ENCODE results near the gene CLTC. TPM values are rescaled to one million over a fixed set of nuclear protein-coding genes. Genes with fewer than 3 reads are reported as not detected.

CLTC gene
- total and polyA plus RNA-seq, 2 of the 8 experiments (the other 6 are each of a cell fraction or from before 2014, with no cell fraction given) = 175 to 283 TPM

- Histone ChIP-seq H4K8ac (ENCODE audit: extremely low read depth, insufficient read depth, low read length) (no peak overlapping the region), H2AFZ (ENCODE audit: low read length) (no peak overlapping the region), H4K91ac (replicated peaks; ENCODE audit: insufficient read length, low read length) (no peak overlapping the region), H3K36me3 (ENCODE audit: control insufficient read depth in 2 of 4, insufficient read depth in 4 of 4, low read length in 3 of 4) (peaks cover 13 to 92% (median 61%) of the 10 kb centered on the region in 4 experiments; a peak in 7 of 8 replicates), H3K23me2 (ENCODE audit: low read depth, low read length) (no peaks in the 10 kb centered on the region), H3K23ac (ENCODE audit: insufficient read length) (no peak overlapping the region), H2BK15ac (ENCODE audit: low read length) (no peak overlapping the region), H3K27ac (ENCODE audit: low read depth, low read length) (no peak overlapping the region), H2BK5ac (ENCODE audit: low read depth, low read length) (no peak overlapping the region), H3K4me1 (replicated peaks in 1 of 4; ENCODE audit: control insufficient read depth in 3 of 4, insufficient read depth in 4 of 4, low read length in 3 of 4) (no peaks in the 10 kb centered on the region), H3K4ac (replicated peaks; ENCODE audit: insufficient read length, low read depth, low read length) (no peak overlapping the region), H4K5ac (ENCODE audit: insufficient read length, low read depth, low read length) (no peak overlapping the region), H2BK12ac (ENCODE audit: low read depth, low read length) (no peak overlapping the region), H3K4me3 (ENCODE audit: extremely low read depth in 1 of 4, insufficient read depth in 2 of 4, low read depth in 3 of 4, low read length in 4 of 4) (no peak overlapping the region), H2AK5ac (ENCODE audit: low read depth, low read length) (no peak overlapping the region), H2BK120ac (replicated peaks; ENCODE audit: low read depth, low read length) (no peak overlapping the region), H3K27me3 (replicated peaks in 1 of 4; ENCODE audit: control insufficient read depth in 3 of 4, extremely low read depth in 1 of 4, insufficient read depth in 3 of 4, low read length in 3 of 4) (no peaks in the 10 kb centered on the region), H3K4me2 (ENCODE audit: insufficient read depth in 1 of 2, low read depth in 2 of 2, low read length in 2 of 2) (no peak overlapping the region), H3K9ac (replicated peaks in 1 of 4; ENCODE audit: extremely low read depth in 1 of 4, low read depth in 3 of 4, low read length in 3 of 4) (no peak overlapping the region), H3K14ac (ENCODE audit: insufficient read length) (no peak overlapping the region), H3K56ac (replicated peaks; ENCODE audit: insufficient read length, low read depth, low read length) (no peak overlapping the region), H3K79me1 (ENCODE audit: low read depth, low read length) (no peaks in the 10 kb centered on the region), H3K18ac (ENCODE audit: extremely low read depth, low read length) (no peak overlapping the region), H3K79me2 (ENCODE audit: control insufficient read depth in 1 of 2, insufficient read depth in 2 of 2, low read length in 2 of 2) (no peaks in the 10 kb centered on the region), H3K9me3 (ENCODE audit: insufficient read depth in 2 of 2, low read depth in 1 of 2, low read length in 1 of 2) (no peaks in the 10 kb centered on the region), H2BK20ac (ENCODE audit: low read length) (no peak overlapping the region), H4K20me1 (replicated peaks in 1 of 2; ENCODE audit: control insufficient read depth in 1 of 2, insufficient read depth in 2 of 2, low read length in 2 of 2) (peaks cover 0 to 3% of the 10 kb centered on the region in 2 experiments)
- 96% methylated on average over 1 of the region's 1 CpG; no CpG with 5 or more reads in 1 of the 2 experiments for WGBS, 2 experiments (ENCODE audit: extremely low coverage in 1 of 2, insufficient coverage in 1 of 2, insufficient read length in 1 of 2, insufficient replicate concordance in 2 of 2, low coverage in 1 of 2, low lambda C conversion rate in 2 of 2, missing lambda C conversion rate in 1 of 2)
- DNase-seq (ENCODE audit: low read depth in 1 of 2, low spot score in 2 of 2) (no peak), FAIRE-seq (no peak)
- ChIA-PET CTCF (ENCODE audit: partially characterized antibody) (interaction anchor here (1.5 kb wide), 1 partner anchor 60 kb away, joined by 3 read pairs; no protein-coding TSS in a partner anchor), POLR2A (ENCODE audit: partially characterized antibody) (interaction anchor here (1.1 to 2.4 kb wide), 3 partner anchors 9 to 17 kb away, joined by 3 to 9 read pairs (median 3); no protein-coding TSS in a partner anchor)
- TF ChIP-seq E2F6 (IDR thresholded peaks at IDR 0.05) (no peak), CHD1 (IDR thresholded peaks at IDR 0.05; ENCODE audit: low read depth, low read length) (no peak), POLR2AphosphoS5 (IDR thresholded peaks at IDR 0.05; ENCODE audit: low read depth, low read length) (no peak), SIN3A (conservative IDR thresholded peaks at IDR 0.05 in 1 of 2, IDR thresholded peaks at IDR 0.05 in 1 of 2; ENCODE audit: low read depth in 1 of 2, low read length in 2 of 2) (no peak), GTF2F1 (IDR thresholded peaks at IDR 0.05; ENCODE audit: borderline replicate concordance, low read depth, low read length) (no peak), EGR1 (IDR thresholded peaks at IDR 0.05; ENCODE audit: borderline replicate concordance, low read depth, low read length) (no peak), RBBP5 (IDR thresholded peaks at IDR 0.05; ENCODE audit: borderline replicate concordance, low read depth, low read length) (no peak), RAD21 (IDR thresholded peaks at IDR 0.05 in 1 of 2, conservative IDR thresholded peaks at IDR 0.05 in 1 of 2; ENCODE audit: low read depth in 2 of 2, low read length in 2 of 2) (no peak), BCL11A (IDR thresholded peaks at IDR 0.05; ENCODE audit: low read depth in 2 of 2, low read length in 2 of 2) (no peak), HDAC6 (IDR thresholded peaks at IDR 0.05; ENCODE audit: low read depth, low read length) (no peak), CHD2 (IDR thresholded peaks at IDR 0.05; ENCODE audit: low read length) (no peak), RNF2 (IDR thresholded peaks at IDR 0.05; ENCODE audit: borderline replicate concordance, low read depth, low read length, missing control alignments, poor library complexity, severe bottlenecking) (no peak)
These were observed 68.3 kb downstream of the CLTC start for GRCh38 chr17:59688008-59688407.

Data from H1 (cell line).